ENCODE data around the gene FSHR. TPM values are rescaled to one million over a fixed set of nuclear protein-coding genes. Genes with fewer than 3 reads are reported as not detected.

FSHR gene, protein sequence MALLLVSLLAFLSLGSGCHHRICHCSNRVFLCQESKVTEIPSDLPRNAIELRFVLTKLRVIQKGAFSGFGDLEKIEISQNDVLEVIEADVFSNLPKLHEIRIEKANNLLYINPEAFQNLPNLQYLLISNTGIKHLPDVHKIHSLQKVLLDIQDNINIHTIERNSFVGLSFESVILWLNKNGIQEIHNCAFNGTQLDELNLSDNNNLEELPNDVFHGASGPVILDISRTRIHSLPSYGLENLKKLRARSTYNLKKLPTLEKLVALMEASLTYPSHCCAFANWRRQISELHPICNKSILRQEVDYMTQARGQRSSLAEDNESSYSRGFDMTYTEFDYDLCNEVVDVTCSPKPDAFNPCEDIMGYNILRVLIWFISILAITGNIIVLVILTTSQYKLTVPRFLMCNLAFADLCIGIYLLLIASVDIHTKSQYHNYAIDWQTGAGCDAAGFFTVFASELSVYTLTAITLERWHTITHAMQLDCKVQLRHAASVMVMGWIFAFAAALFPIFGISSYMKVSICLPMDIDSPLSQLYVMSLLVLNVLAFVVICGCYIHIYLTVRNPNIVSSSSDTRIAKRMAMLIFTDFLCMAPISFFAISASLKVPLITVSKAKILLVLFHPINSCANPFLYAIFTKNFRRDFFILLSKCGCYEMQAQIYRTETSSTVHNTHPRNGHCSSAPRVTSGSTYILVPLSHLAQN
- not detected in 2 replicates for total RNA-seq

DNA sequence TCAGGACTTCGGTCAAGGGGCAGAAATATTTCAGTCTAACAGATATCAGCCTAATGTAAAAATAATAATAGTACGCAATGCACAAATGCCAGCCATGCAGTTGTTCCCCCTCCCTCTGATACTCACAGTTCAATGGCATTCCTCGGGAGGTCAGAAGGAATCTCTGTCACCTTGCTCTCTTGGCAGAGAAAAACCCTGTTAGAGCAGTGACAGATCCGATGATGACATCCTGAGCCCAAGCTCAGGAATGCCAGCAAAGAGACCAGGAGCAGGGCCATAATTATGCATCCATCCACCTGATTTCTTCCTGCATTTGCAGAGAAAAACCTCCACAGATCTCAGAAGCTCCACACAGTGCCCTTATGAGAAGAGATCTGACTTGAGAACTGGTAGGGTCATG lies at the start of gene FSHR:
Gene FSHR (minus strand): TSS at position 376 of the 400 bp plus-strand sequence. CDS start 98 bp downstream, at position 278.

